Uterus (tissue), 4 donors: Measurements from ENCODE around the gene RAI14. TPM values are rescaled to one million over a fixed set of nuclear protein-coding genes. Genes with fewer than 3 reads are reported as not detected.

Experiments used
- DNase-seq, 2 donors: peaks; one replicate each; pipeline ENCODE4 v3.0.0-alpha.2; 2019 to 2020
- H3K27ac ChIP-seq, 2 donors: fragments of 200-600 bp; sonication (generic); 1 replicate in 1 of 2; 2 replicates in 1 of 2; pipeline ENCODE4 v1.5.1; 2016 to 2018
- H3K27me3 ChIP-seq, 2 donors: fragments of 200-600 bp; sonication (generic); one replicate each; pipeline ENCODE4 v1.5.1; 2018 to 2019; ENCODE audit warnings: control low read depth in 1 of 2
- H3K36me3 ChIP-seq, 2 donors: fragments of 200-600 bp; sonication (generic); one replicate each; pipeline ENCODE4 v1.5.1; 2019; ENCODE audit warnings: control low read depth in 1 of 2
- H3K4me1 ChIP-seq, 2 donors: fragments of 200-600 bp; sonication (generic); one replicate each; pipeline ENCODE4 v1.5.1; 2018 to 2019; ENCODE audit warnings: control low read depth in 1 of 2
- H3K4me3 ChIP-seq, 2 donors: fragments of 200-600 bp; sonication (generic); 1 replicate in 1 of 2; 2 replicates in 1 of 2; pipeline ENCODE4 v1.5.1; 2018 to 2019; ENCODE audit warnings: mild to moderate bottlenecking in 1 of 2
- H3K9me3 ChIP-seq, 2 donors: fragments of 200-600 bp; sonication (generic); one replicate each; pipeline ENCODE4 v1.5.1; 2019; ENCODE audit warnings: control low read depth in 1 of 2
- CTCF ChIP-seq, 4 experiments: fragments of 200-600 bp in 2 of 4; fragments of 450-650 bp in 2 of 4; sonication (generic) in 2 of 4; IDR thresholded peaks; one replicate each; pipeline ENCODE4 v1.5.1; 2016 to 2019; ENCODE audit warnings: antibody characterized with exemption in 4 of 4, mild to moderate bottlenecking in 2 of 4, moderate library complexity in 1 of 4
- POLR2A ChIP-seq, 2 donors: fragments of 450-650 bp; IDR thresholded peaks; one replicate each; pipeline ENCODE4 v1.6.1; 2016; ENCODE audit warnings: antibody characterized with exemption in 2 of 2, mild to moderate bottlenecking in 1 of 2, moderate library complexity in 1 of 2
- intact Hi-C: fragments of 100-400 bp; cut with DNase I; formaldehyde crosslinking; loops from one replicate; pipeline ENCODE4 v1.15.1; 2023; ENCODE audit warnings: low total_unique reads
- total RNA-seq, 4 donors: library from RNA; depleted of rRNA in 3 of 4; stranded (reverse); fragments of >200 nt in 3 of 4; gene quantifications; one replicate each; pipeline versions ENCODE4 v1.1.0 to v1.2.4, GENCODE V29; 2014 to 2023
- donor health status: DM: yes; HTN: yes; CAD: no.

The RAI14 gene
- total RNA-seq, 4 donors from 2014 or later: 32.4 to 264 (median 117) TPM

- no peak for TF ChIP-seq POLR2A (IDR thresholded peaks at IDR 0.05)
- no peak for TF ChIP-seq CTCF (IDR thresholded peaks at IDR 0.05)
- Histone ChIP-seq H3K27me3 (no peaks in the 10 kb centered on the region), H3K36me3 (no peaks in the 10 kb centered on the region), H3K4me3 (no peak overlapping the region), H3K4me1 (peaks cover under 1 to 4% of the 10 kb centered on the region in 2 donors), H3K9me3 (no peaks in the 10 kb centered on the region), H3K27ac (peak overlapping the region; percentile 83 to 84)
- DNase-seq: no peak
- intact Hi-C loops: no loop called here
Observed at GRCh38 chr5:34690898-34691297, 34.8 kb downstream of the RAI14 start.

GRCh38 chr5:34691326-34691725, 35.2 kb downstream of the RAI14 start:
- intact Hi-C loops: no loop called here
- Histone ChIP-seq H3K27ac (peak overlapping the region; percentile 83 to 84), H3K4me1 (peaks cover 4% of the 10 kb centered on the region in 2 donors), H3K9me3 (no peaks in the 10 kb centered on the region), H3K4me3 (no peak overlapping the region), H3K36me3 (no peaks in the 10 kb centered on the region), H3K27me3 (no peaks in the 10 kb centered on the region)
- TF ChIP-seq CTCF (IDR thresholded peaks at IDR 0.05): no peak
- no peak for DNase-seq

GRCh38 chr5:34692786-34693185, 36.7 kb downstream of the RAI14 start:
- no peak for DNase-seq
- intact Hi-C loops: no loop called here
- Histone ChIP-seq H3K27me3 (no peaks in the 10 kb centered on the region), H3K4me3 (no peak overlapping the region), H3K4me1 (peaks cover 4% of the 10 kb centered on the region in 2 donors), H3K9me3 (no peaks in the 10 kb centered on the region), H3K36me3 (no peaks in the 10 kb centered on the region), H3K27ac (peak overlapping the region; percentile 75 to 83)
- TF ChIP-seq POLR2A (IDR thresholded peaks at IDR 0.05): no peak
- TF ChIP-seq CTCF (IDR thresholded peaks at IDR 0.05): no peak

- H3K4me1 ChIP-seq: peaks cover 4% of the 10 kb centered on the region in 2 donors
Observed at GRCh38 chr5:34694012-34694411, 37.9 kb downstream of the RAI14 start.

GRCh38 chr5:34694685-34695084, 38.6 kb downstream of the RAI14 start:
- H3K4me1 ChIP-seq: peaks cover 4% of the 10 kb centered on the region in 2 donors

More at GRCh38 chr5:34694012-34694411, 37.9 kb downstream of the RAI14 start:
- DNase-seq: no peak
- intact Hi-C loops: no loop called here
- H3K36me3 ChIP-seq: no peaks in the 10 kb centered on the region
- H3K27ac ChIP-seq: peak overlapping the region; percentile 75 to 83
- TF ChIP-seq CTCF (IDR thresholded peaks at IDR 0.05) (no peak), POLR2A (IDR thresholded peaks at IDR 0.05) (no peak)
- H3K9me3 ChIP-seq: no peaks in the 10 kb centered on the region
- no peaks in the 10 kb centered on the region for H3K27me3 ChIP-seq
- no peak overlapping the region for H3K4me3 ChIP-seq

More at GRCh38 chr5:34694685-34695084, 38.6 kb downstream of the RAI14 start:
- no peak for DNase-seq
- no peaks in the 10 kb centered on the region for H3K9me3 ChIP-seq
- H3K4me3 ChIP-seq: no peak overlapping the region
- H3K27ac ChIP-seq: peak overlapping the region; percentile 75 to 83
- intact Hi-C loops: no loop called here
- no peaks in the 10 kb centered on the region for H3K27me3 ChIP-seq
- TF ChIP-seq POLR2A (IDR thresholded peaks at IDR 0.05) (no peak), CTCF (IDR thresholded peaks at IDR 0.05) (no peak)
- no peaks in the 10 kb centered on the region for H3K36me3 ChIP-seq
